ENCODE data around the gene CAMSAP3.

Gene CAMSAP3

GRCh38 chr19:7657131-7657751 lies 61.6 kb downstream of the CAMSAP3 start:
- peak in 1 of 2 donors; percentile 47 for DNase-seq

- peak; percentile 38 to 45 for DNase-seq
Measured at GRCh38 chr19:7658219-7658686, 62.6 kb downstream of the CAMSAP3 start.

- no peak for DNase-seq
Measured at GRCh38 chr19:7661744-7662538, 66.3 kb downstream of the CAMSAP3 start.

GRCh38 chr19:7662657-7663056 lies 67.0 kb downstream of the CAMSAP3 start:
- DNase-seq = no peak

GRCh38 chr19:7663706-7664105 lies 68.0 kb downstream of the CAMSAP3 start:
- DNase-seq = no peak

- DNase-seq = no peak
Measured at GRCh38 chr19:7665076-7665475, 69.4 kb downstream of the CAMSAP3 start.
